ENCODE data around the gene COL4A3. TPM values are rescaled to one million over a fixed set of nuclear protein-coding genes. Genes with fewer than 3 reads are reported as not detected.

COL4A3 gene
- total and polyA plus RNA-seq, 9 of the 15 experiments (the other 6 are each of a cell fraction or from before 2014, with no cell fraction given): not detected

DNA sequence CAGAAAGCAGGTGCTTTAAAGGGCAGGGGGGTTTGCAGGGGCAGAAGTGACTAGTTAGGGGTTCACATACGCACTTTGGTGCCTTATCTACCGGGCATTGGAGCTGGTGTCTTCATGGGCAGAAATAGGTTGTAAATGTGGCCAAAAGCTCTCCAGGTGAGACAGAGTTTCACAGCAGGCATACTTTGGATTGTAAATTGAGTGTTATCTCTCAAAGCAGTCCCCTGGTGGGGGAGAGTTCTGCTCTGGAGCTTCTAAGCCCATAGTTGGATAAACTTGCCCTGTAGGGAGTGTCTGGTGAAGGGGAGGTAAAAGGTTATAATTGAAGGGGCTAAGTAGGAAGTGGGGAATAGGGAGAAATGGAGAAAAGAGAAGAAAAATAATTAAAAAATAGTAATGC, 43.1 kb downstream of the COL4A3 start:
- Histone ChIP-seq H2AFZ (ENCODE audit: low read depth, low read length) (no peak overlapping the region), H3K27ac (ENCODE audit: extremely low read depth, low read depth, low read length) (no peak overlapping the region), H3K4me2 (ENCODE audit: insufficient read depth, low read length) (no peak overlapping the region), H3K9ac (ENCODE audit: insufficient read depth in 1 of 2, low read depth in 2 of 2, low read length in 2 of 2) (no peak overlapping the region), H3K79me2 (ENCODE audit: control insufficient read depth, insufficient read depth, low read length) (no peaks in the 10 kb centered on the region), H3K27me3 (ENCODE audit: control insufficient read depth in 2 of 2, insufficient read depth in 2 of 2, low read length in 2 of 2) (no peaks in the 10 kb centered on the region), H3K9me3 (replicated peaks; ENCODE audit: control insufficient read depth, insufficient read depth, low read depth, low read length) (no peaks in the 10 kb centered on the region), H3K9me1 (ENCODE audit: control insufficient read depth, insufficient read depth, low read length) (no peaks in the 10 kb centered on the region), H3K36me3 (ENCODE audit: control insufficient read depth, insufficient read depth, low read length) (no peaks in the 10 kb centered on the region), H4K20me1 (replicated peaks; ENCODE audit: control insufficient read depth, insufficient read depth, low read length) (no peaks in the 10 kb centered on the region), H3K4me1 (replicated peaks in 1 of 2; ENCODE audit: control insufficient read depth in 2 of 2, insufficient read depth in 2 of 2, low read length in 2 of 2) (no peaks in the 10 kb centered on the region), H3K4me3 (no peak overlapping the region)
- POLR2A ChIA-PET: no interaction called here
- WGBS (ENCODE audit: insufficient coverage, low coverage, missing lambda C conversion rate): 0% methylated on average over 2 of the region's 2 CpGs
- ATAC-seq (no peak), FAIRE-seq (no peak), DNase-seq (ENCODE audit: extremely low read depth in 1 of 4, low spot score in 3 of 4) (no peak)
- in situ Hi-C loops (cut with MboI): no loop called here
- no TSS peak for BruUV-seq (replicated peaks)
- no peak for TF ChIP-seq CBX5 (IDR thresholded peaks at IDR 0.05; ENCODE audit: borderline replicate concordance, low read depth)
- no peak for TF ChIP-seq ZNF354B (CRISPR knock-in tag; IDR thresholded peaks at IDR 0.05)
- TF ChIP-seq CBFB (CRISPR knock-in tag; IDR thresholded peaks at IDR 0.05): no peak
- TF ChIP-seq, protein P1, sequence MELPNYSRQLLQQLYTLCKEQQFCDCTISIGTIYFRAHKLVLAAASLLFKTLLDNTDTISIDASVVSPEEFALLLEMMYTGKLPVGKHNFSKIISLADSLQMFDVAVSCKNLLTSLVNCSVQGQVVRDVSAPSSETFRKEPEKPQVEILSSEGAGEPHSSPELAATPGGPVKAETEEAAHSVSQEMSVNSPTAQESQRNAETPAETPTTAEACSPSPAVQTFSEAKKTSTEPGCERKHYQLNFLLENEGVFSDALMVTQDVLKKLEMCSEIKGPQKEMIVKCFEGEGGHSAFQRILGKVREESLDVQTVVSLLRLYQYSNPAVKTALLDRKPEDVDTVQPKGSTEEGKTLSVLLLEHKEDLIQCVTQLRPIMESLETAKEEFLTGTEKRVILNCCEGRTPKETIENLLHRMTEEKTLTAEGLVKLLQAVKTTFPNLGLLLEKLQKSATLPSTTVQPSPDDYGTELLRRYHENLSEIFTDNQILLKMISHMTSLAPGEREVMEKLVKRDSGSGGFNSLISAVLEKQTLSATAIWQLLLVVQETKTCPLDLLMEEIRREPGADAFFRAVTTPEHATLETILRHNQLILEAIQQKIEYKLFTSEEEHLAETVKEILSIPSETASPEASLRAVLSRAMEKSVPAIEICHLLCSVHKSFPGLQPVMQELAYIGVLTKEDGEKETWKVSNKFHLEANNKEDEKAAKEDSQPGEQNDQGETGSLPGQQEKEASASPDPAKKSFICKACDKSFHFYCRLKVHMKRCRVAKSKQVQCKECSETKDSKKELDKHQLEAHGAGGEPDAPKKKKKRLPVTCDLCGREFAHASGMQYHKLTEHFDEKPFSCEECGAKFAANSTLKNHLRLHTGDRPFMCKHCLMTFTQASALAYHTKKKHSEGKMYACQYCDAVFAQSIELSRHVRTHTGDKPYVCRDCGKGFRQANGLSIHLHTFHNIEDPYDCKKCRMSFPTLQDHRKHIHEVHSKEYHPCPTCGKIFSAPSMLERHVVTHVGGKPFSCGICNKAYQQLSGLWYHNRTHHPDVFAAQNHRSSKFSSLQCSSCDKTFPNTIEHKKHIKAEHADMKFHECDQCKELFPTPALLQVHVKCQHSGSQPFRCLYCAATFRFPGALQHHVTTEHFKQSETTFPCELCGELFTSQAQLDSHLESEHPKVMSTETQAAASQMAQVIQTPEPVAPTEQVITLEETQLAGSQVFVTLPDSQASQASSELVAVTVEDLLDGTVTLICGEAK (IDR thresholded peaks at IDR 0.05): no peak
- TF ChIP-seq, protein P1 (CRISPR knock-in tag; IDR thresholded peaks at IDR 0.05): no peak
- TF ChIP-seq ZNF780A (CRISPR knock-in tag; IDR thresholded peaks at IDR 0.05): no peak
- no peak for TF ChIP-seq GATA2 (CRISPR knock-in tag; IDR thresholded peaks at IDR 0.05)
- TF ChIP-seq RNF219 (CRISPR knock-in tag; IDR thresholded peaks at IDR 0.05): no peak
- no peak for TF ChIP-seq ZNF785 (CRISPR knock-in tag; IDR thresholded peaks at IDR 0.05)
- CTCF ChIA-PET (ENCODE audit: low intra/inter-chr PET ratio): no interaction called here
- intact Hi-C loops (cut with micrococcal nuclease): no loop called here

Measured in K562 (cell line).